ENCODE results near the gene PARD3.

PARD3 gene

GRCh38 chr10:34613491-34613890 is 201.6 kb downstream of the PARD3 start:
- peaks cover 6% of the 10 kb centered on the region for H4K20me1 ChIP-seq (ENCODE audit: insufficient read depth, low read length, poor library complexity, severe bottlenecking)
- no peak for TF ChIP-seq EZH2phosphoT487 (IDR thresholded peaks at IDR 0.05; ENCODE audit: borderline replicate concordance)
- no peak for TF ChIP-seq CTCF (conservative IDR thresholded peaks at IDR 0.05; ENCODE audit: low read length)
- H3K4me2 ChIP-seq (ENCODE audit: low read depth, low read length, poor library complexity, severe bottlenecking): peak overlapping the region; percentile 34

GRCh38 chr10:34612938-34613337 is 202.2 kb downstream of the PARD3 start:
- Histone ChIP-seq H3F3A (ENCODE audit: low read depth) (no peaks in the 10 kb centered on the region), H3K27me3 (ENCODE audit: insufficient read depth, low read length, poor library complexity, severe bottlenecking) (no peaks in the 10 kb centered on the region), H3K36me3 (ENCODE audit: insufficient read depth, low read length) (no peaks in the 10 kb centered on the region), H4K20me1 (ENCODE audit: insufficient read depth, low read length, poor library complexity, severe bottlenecking) (peaks cover 6% of the 10 kb centered on the region), H3K79me2 (ENCODE audit: insufficient read depth, low read length) (peaks cover 21% of the 10 kb centered on the region), H3K9me2 (replicated peaks; ENCODE audit: low read depth, low read length) (no peaks in the 10 kb centered on the region), H3K4me2 (ENCODE audit: low read depth, low read length, poor library complexity, severe bottlenecking) (peak overlapping the region; percentile 34), H3K4me3 (ENCODE audit: low read length, poor library complexity, severe bottlenecking) (no peak overlapping the region), H3K4me1 (ENCODE audit: insufficient read depth, low read length, poor library complexity, severe bottlenecking) (peaks cover 12% of the 10 kb centered on the region), H3K9ac (ENCODE audit: low read depth, low read length, poor library complexity, severe bottlenecking) (no peak overlapping the region), H3K9me3 (ENCODE audit: insufficient read depth, low read depth, low read length) (no peaks in the 10 kb centered on the region), H2AFZ (ENCODE audit: low read length) (no peak overlapping the region)
- TF ChIP-seq EZH2phosphoT487 (IDR thresholded peaks at IDR 0.05; ENCODE audit: borderline replicate concordance): no peak
- TF ChIP-seq CTCF (conservative IDR thresholded peaks at IDR 0.05; ENCODE audit: low read length): no peak

More at GRCh38 chr10:34613491-34613890, 201.6 kb downstream of the PARD3 start:
- Histone ChIP-seq H3K79me2 (ENCODE audit: insufficient read depth, low read length) (peaks cover 21% of the 10 kb centered on the region), H2AFZ (ENCODE audit: low read length) (no peak overlapping the region), H3K4me3 (ENCODE audit: low read length, poor library complexity, severe bottlenecking) (no peak overlapping the region), H3K36me3 (ENCODE audit: insufficient read depth, low read length) (no peaks in the 10 kb centered on the region), H3K9me2 (replicated peaks; ENCODE audit: low read depth, low read length) (no peaks in the 10 kb centered on the region), H3F3A (ENCODE audit: low read depth) (no peaks in the 10 kb centered on the region), H3K4me1 (ENCODE audit: insufficient read depth, low read length, poor library complexity, severe bottlenecking) (peaks cover 12% of the 10 kb centered on the region), H3K9ac (ENCODE audit: low read depth, low read length, poor library complexity, severe bottlenecking) (no peak overlapping the region), H3K27me3 (ENCODE audit: insufficient read depth, low read length, poor library complexity, severe bottlenecking) (no peaks in the 10 kb centered on the region), H3K9me3 (ENCODE audit: insufficient read depth, low read depth, low read length) (no peaks in the 10 kb centered on the region)

- Histone ChIP-seq H2AFZ (ENCODE audit: low read length) (no peak overlapping the region), H3K4me2 (ENCODE audit: low read depth, low read length, poor library complexity, severe bottlenecking) (no peak overlapping the region), H4K20me1 (ENCODE audit: insufficient read depth, low read length, poor library complexity, severe bottlenecking) (peaks cover 6% of the 10 kb centered on the region), H3K4me3 (ENCODE audit: low read length, poor library complexity, severe bottlenecking) (no peak overlapping the region), H3K79me2 (ENCODE audit: insufficient read depth, low read length) (peaks cover 21% of the 10 kb centered on the region), H3K4me1 (ENCODE audit: insufficient read depth, low read length, poor library complexity, severe bottlenecking) (peaks cover 12% of the 10 kb centered on the region), H3K9me3 (ENCODE audit: insufficient read depth, low read depth, low read length) (no peaks in the 10 kb centered on the region), H3F3A (ENCODE audit: low read depth) (no peaks in the 10 kb centered on the region), H3K9ac (ENCODE audit: low read depth, low read length, poor library complexity, severe bottlenecking) (no peak overlapping the region), H3K36me3 (ENCODE audit: insufficient read depth, low read length) (no peaks in the 10 kb centered on the region), H3K27me3 (ENCODE audit: insufficient read depth, low read length, poor library complexity, severe bottlenecking) (no peaks in the 10 kb centered on the region), H3K9me2 (replicated peaks; ENCODE audit: low read depth, low read length) (no peaks in the 10 kb centered on the region)
- no peak for TF ChIP-seq EZH2phosphoT487 (IDR thresholded peaks at IDR 0.05; ENCODE audit: borderline replicate concordance)
- TF ChIP-seq CTCF (conservative IDR thresholded peaks at IDR 0.05; ENCODE audit: low read length): no peak
These were observed 202.7 kb downstream of the PARD3 start for GRCh38 chr10:34612446-34612845.

All from Loucy (cell line).